Gastrocnemius medialis (tissue), 4 donors: ENCODE results near the gene MAPK8. TPM values are rescaled to one million over a fixed set of nuclear protein-coding genes. Genes with fewer than 3 reads are reported as not detected.

Experiments
- ATAC-seq, 2 donors: fragments of 150-250 bp; one replicate each; pipeline ENCODE4 v1.9.1; 2016
- DNase-seq, 2 donors: peaks; one replicate each; pipeline ENCODE4 v3.0.0-alpha.2; 2019
- H3K27ac ChIP-seq, 4 donors: fragments of 200-600 bp; sonication (generic); 1 replicate in 1 of 4; 2 replicates in 3 of 4; pipeline ENCODE4 v1.5.1; 2016 to 2018; ENCODE audit warnings: mild to moderate bottlenecking in 2 of 4, moderate library complexity in 1 of 4
- H3K27me3 ChIP-seq, 3 donors: fragments of 200-600 bp; sonication (generic) in 2 of 3; 1 replicate in 1 of 3; 2 replicates in 2 of 3; pipeline versions ENCODE4 v1.5.1 to v1.6.0; 2016 to 2019; ENCODE audit warnings: mild to moderate bottlenecking in 1 of 3, moderate library complexity in 1 of 3
- H3K36me3 ChIP-seq, 2 donors: fragments of 200-600 bp; sonication (generic) in 1 of 2; one replicate each; pipeline ENCODE4 v1.5.1; 2017 to 2018
- H3K4me1 ChIP-seq, 2 donors: fragments of 200-600 bp; sonication (generic) in 1 of 2; one replicate each; pipeline ENCODE4 v1.5.1; 2016 to 2017; ENCODE audit warnings: mild to moderate bottlenecking in 2 of 2
- H3K4me3 ChIP-seq, 4 donors: fragments of 200-600 bp; sonication (generic) in 3 of 4; 1 replicate in 1 of 4; 2 replicates in 3 of 4; pipeline ENCODE4 v1.5.1; 2016 to 2019; ENCODE audit warnings: mild to moderate bottlenecking in 2 of 4
- H3K9me3 ChIP-seq, 3 donors: fragments of 200-600 bp; sonication (generic) in 2 of 3; 1 replicate in 1 of 3; 2 replicates in 2 of 3; pipeline ENCODE4 v1.5.1; 2016 to 2019
- POLR2A ChIP-seq, 2 donors: fragments of 450-650 bp; IDR thresholded peaks; one replicate each; pipeline ENCODE4 v1.6.1; 2017; ENCODE audit warnings: antibody characterized with exemption in 2 of 2, mild to moderate bottlenecking in 2 of 2, moderate library complexity in 2 of 2
- in situ Hi-C, 4 donors: fragments of 200-750 bp; cut with MboI; loops; one replicate each; pipeline versions ENCODE4 v1.15.0 to v1.8.0; 2017; ENCODE audit warnings: low sequenced_read_pairs in 4 of 4
- intact Hi-C: fragments of 100-400 bp; cut with DNase I; formaldehyde crosslinking; loops from one replicate; pipeline ENCODE4 v1.15.1; 2023; ENCODE audit warnings: low total_unique reads
- total RNA-seq, 4 donors: library from RNA; depleted of rRNA; stranded (reverse); fragments of >200 nt; gene quantifications; one replicate each; pipeline versions ENCODE4 v1.1.0 to v1.2.3, GENCODE V29; 2016
- TF ChIP-seq, protein P1 (sequence below), 5 experiments: fragments of 450-650 bp in 3 of 5; fragments of 200-600 bp in 2 of 5; sonication (generic) in 2 of 5; IDR thresholded peaks in 4 of 5; conservative IDR thresholded peaks in 1 of 5; 1 replicate in 4 of 5; 2 replicates in 1 of 5; pipeline ENCODE4 v1.5.1; 2016 to 2019; ENCODE audit warnings: antibody characterized with exemption in 5 of 5, mild to moderate bottlenecking in 3 of 5, moderate library complexity in 3 of 5

Gene MAPK8
- total RNA-seq, 4 donors from 2014 or later, result 25.6 to 52.1 (median 35.4) TPM

DNA sequence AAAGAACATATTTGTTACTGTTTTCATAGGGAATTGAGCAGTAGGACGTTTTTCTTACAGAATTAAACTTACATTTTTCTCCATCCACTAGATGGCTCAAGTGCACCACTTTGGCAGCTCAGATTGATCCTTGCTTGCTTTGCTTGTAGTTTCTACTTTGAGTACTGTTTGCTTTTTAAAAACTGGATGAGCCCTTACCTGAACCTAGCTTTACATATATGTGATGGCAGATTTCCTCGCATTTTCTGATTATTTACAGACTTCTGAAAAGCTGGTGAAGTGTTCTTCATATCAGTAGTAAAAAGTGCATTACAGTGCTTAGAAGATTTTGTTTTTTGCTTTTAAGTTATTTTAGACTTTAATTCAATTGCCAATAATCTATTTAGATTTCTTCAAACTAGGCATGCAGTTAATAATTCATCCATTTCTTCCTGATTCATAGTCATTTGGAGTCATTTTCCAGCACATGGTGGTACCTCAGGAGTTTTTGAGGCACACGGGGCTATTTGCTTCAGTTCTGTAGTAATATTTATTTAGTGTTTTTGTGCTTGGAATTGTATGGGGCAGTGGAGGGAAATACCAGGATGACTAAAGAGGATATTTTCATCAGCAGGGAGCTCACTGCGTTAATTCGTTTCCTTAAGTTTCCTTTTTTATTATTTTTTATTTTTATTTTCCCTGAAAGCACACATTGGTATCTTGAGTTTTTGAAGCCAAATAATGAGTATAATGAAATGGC lies 57.3 kb downstream of the MAPK8 start:
- intact Hi-C loops (loop anchor here (1.0 to 5.0 kb wide), 2 partner anchors 144 to 293 kb away; no protein-coding TSS in a partner anchor), in situ Hi-C loops (loop anchor here in 2 of 4 donors (5.0 to 25.0 kb wide), 2 partner anchors 174 to 294 kb away; no protein-coding TSS in a partner anchor)
- peak in 1 of 2 donors; percentile 58 for ATAC-seq
- Histone ChIP-seq H3K4me1 (peaks cover 32 to 49% of the 10 kb centered on the region in 2 donors), H3K27ac (peak overlapping the region in 2 of 4 donors; percentile 1 to 13), H3K27me3 (no peaks in the 10 kb centered on the region), H3K9me3 (no peaks in the 10 kb centered on the region), H3K4me3 (no peak overlapping the region), H3K36me3 (no peaks in the 10 kb centered on the region)
- TF ChIP-seq, protein P1, sequence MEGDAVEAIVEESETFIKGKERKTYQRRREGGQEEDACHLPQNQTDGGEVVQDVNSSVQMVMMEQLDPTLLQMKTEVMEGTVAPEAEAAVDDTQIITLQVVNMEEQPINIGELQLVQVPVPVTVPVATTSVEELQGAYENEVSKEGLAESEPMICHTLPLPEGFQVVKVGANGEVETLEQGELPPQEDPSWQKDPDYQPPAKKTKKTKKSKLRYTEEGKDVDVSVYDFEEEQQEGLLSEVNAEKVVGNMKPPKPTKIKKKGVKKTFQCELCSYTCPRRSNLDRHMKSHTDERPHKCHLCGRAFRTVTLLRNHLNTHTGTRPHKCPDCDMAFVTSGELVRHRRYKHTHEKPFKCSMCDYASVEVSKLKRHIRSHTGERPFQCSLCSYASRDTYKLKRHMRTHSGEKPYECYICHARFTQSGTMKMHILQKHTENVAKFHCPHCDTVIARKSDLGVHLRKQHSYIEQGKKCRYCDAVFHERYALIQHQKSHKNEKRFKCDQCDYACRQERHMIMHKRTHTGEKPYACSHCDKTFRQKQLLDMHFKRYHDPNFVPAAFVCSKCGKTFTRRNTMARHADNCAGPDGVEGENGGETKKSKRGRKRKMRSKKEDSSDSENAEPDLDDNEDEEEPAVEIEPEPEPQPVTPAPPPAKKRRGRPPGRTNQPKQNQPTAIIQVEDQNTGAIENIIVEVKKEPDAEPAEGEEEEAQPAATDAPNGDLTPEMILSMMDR (IDR thresholded peaks at IDR 0.05 in 4 of 5, conservative IDR thresholded peaks at IDR 0.05 in 1 of 5), result peak; percentile 29 to 72 (median 50)
- TF ChIP-seq POLR2A (IDR thresholded peaks at IDR 0.05), result no peak
- peak; percentile 13 to 16 for DNase-seq

DNA sequence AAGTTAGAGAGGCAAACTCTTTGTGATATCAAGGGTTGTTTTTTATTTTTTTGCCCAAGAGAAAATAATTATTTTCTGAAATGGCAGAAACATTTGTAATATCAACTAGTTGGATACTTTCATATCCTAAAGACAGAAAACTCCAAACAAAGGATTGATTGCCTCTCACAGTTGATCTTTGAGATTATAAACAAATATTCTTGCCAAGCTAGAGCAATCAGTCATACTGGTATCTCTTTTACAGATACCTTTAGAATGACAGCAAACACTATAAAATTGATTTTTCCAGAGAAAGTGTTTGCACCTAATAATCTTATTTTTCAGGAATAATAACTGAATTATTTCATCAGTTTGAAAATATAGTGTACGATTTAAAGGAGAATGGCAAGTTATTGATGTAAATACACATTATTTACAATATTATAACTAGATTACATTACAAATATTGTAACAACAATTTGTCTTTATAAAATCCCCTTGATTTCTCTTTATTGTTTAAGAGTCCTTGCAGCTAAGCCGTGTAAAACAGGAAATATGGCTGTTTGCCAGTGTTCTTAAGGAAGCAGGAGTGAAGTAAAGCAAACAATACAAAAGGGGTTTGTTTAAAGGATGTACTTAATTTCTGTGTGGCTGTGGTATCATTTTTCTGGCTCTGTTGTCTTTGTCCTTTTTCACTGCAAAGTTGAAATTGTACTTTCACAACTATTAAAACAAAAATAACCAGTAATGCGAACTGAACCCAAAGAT lies 58.4 kb downstream of the MAPK8 start:
- in situ Hi-C loops (loop anchor here in 2 of 4 donors (5.0 to 25.0 kb wide), 2 partner anchors 172 to 292 kb away; no protein-coding TSS in a partner anchor), intact Hi-C loops (loop anchor here (5.0 kb wide), 1 partner anchor 142 kb away; no protein-coding TSS in a partner anchor)
- ATAC-seq, result no peak

DNA sequence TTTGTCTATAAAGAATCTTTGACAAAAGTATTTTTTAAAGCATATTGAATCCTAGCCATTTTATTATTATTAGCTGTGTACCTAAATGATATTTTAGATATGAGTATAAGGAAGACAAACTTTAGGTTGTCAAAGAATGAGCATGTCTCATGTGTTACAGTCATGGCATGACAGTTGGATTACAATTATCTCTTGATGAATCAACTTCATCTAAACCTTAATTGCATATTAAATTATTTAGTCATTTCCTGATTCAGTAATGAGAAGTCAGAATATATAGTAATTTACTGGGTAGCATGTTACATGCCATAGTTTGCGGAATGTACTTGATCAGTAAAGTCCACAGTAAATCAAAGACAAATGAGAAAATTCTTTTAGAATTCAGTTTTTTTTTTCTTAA lies 59.2 kb downstream of the MAPK8 start:
- in situ Hi-C loops, result loop anchor here in 2 of 4 donors (25.0 kb wide), 1 partner anchor 172 kb away; no protein-coding TSS in a partner anchor
- H3K27ac ChIP-seq, result no peak overlapping the region
- ATAC-seq, result no peak

More for the DNA sequence above, 58.4 kb downstream of the MAPK8 start:
- Histone ChIP-seq H3K27me3 (no peaks in the 10 kb centered on the region), H3K9me3 (no peaks in the 10 kb centered on the region), H3K4me1 (peaks cover 26 to 44% of the 10 kb centered on the region in 2 donors), H3K4me3 (no peak overlapping the region), H3K27ac (peak overlapping the region in 2 of 4 donors; percentile 1 to 32), H3K36me3 (no peaks in the 10 kb centered on the region)
- DNase-seq, result no peak
- no peak for TF ChIP-seq POLR2A (IDR thresholded peaks at IDR 0.05)
- TF ChIP-seq, protein P1 (IDR thresholded peaks at IDR 0.05 in 4 of 5, conservative IDR thresholded peaks at IDR 0.05 in 1 of 5), result no peak

DNA sequence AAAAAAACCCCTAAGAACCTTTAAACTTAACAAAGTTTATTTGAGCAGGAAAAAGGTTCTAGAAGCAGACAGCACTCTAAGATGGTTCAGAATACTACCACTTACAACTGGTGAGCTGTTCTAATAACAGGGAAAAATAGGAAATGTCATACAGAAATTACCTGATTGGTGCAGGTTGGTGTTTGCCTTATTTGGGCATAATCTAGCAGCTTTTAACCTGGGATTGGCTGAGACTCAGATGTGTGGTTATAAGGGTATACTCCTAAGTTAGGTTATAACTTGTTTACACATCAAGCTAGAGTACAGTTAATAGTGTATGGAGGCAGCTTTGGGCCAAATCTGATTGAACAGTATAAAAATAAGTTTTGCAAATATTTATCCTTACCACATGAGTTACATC lies 59.8 kb downstream of the MAPK8 start:
- Histone ChIP-seq H3K4me1 (peaks cover 16 to 31% of the 10 kb centered on the region in 2 donors), H3K36me3 (no peaks in the 10 kb centered on the region), H3K9me3 (no peaks in the 10 kb centered on the region), H3K4me3 (no peak overlapping the region), H3K27ac (no peak overlapping the region), H3K27me3 (no peaks in the 10 kb centered on the region)
- in situ Hi-C loops (loop anchor here in 2 of 4 donors (25.0 kb wide), 1 partner anchor 171 kb away; no protein-coding TSS in a partner anchor), intact Hi-C loops (no loop called here)
- DNase-seq (no peak), ATAC-seq (no peak)
- TF ChIP-seq, protein P1 (IDR thresholded peaks at IDR 0.05 in 4 of 5, conservative IDR thresholded peaks at IDR 0.05 in 1 of 5), result no peak
- no peak for TF ChIP-seq POLR2A (IDR thresholded peaks at IDR 0.05)

More for the DNA sequence above, 59.2 kb downstream of the MAPK8 start:
- peaks cover 19 to 37% of the 10 kb centered on the region in 2 donors for H3K4me1 ChIP-seq
- H3K4me3 ChIP-seq, result no peak overlapping the region
- intact Hi-C loops, result no loop called here
- TF ChIP-seq, protein P1 (IDR thresholded peaks at IDR 0.05 in 4 of 5, conservative IDR thresholded peaks at IDR 0.05 in 1 of 5), result no peak
- TF ChIP-seq POLR2A (IDR thresholded peaks at IDR 0.05), result no peak
- no peak for DNase-seq
- no peaks in the 10 kb centered on the region for H3K27me3 ChIP-seq
- no peaks in the 10 kb centered on the region for H3K36me3 ChIP-seq
- no peaks in the 10 kb centered on the region for H3K9me3 ChIP-seq
